ENCODE results near the gene SMIM5.
"Not testable (repeated sequence)": the region's sequence is repeated elsewhere in the genome, so short reads cannot be mapped to it uniquely, and the experiment has no call there.

DNA sequence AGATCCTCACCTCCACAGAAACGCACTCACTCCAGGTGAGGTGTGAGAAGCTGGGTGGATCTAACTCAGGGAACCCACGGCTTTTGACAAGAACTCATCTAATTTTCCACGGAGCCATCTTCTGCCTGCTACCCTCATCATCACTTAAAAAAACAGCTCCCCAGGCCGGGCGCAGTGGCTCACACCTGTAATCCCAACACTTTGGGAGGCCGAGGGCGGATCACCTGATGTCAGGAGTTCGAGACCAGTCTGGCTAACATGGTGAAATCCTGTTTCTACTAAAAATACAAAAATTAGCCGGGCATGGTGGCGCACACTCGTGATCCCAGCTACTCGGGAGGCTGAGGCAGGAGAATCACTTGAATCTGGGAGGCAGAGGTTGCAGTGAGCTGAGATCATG lies 4.8 kb downstream of the SMIM5 start:
- not testable (repeated sequence) for TF ChIP-seq POLR2AphosphoS5 (IDR thresholded peaks at IDR 0.05; ENCODE audit: borderline replicate concordance, low read depth, low read length); EZH2 (IDR thresholded peaks at IDR 0.05); FOXP2 (optimal IDR thresholded peaks at IDR 0.05; ENCODE audit: control extremely low read depth, extremely low read length, insufficient read depth)
